Esophagus squamous epithelium (tissue), 5 donors: ENCODE results near the gene KNOP1. TPM values are rescaled to one million over a fixed set of nuclear protein-coding genes. Genes with fewer than 3 reads are reported as not detected.
A peak's percentile ranks its signal among the peaks of the same experiment; 100 is the strongest.
"Not testable (repeated sequence)": the region's sequence is repeated elsewhere in the genome, so short reads cannot be mapped to it uniquely, and the experiment has no call there.

Source experiments
- DNase-seq: peaks from one replicate; lab custom pipeline; 2025; lab: John Stamatoyannopoulos, UW
- H3K27ac ChIP-seq, 4 donors: fragments of 200-600 bp; sonication (generic); one replicate each; pipeline ENCODE4 v1.5.1; 2016 to 2019; ENCODE audit warnings: mild to moderate bottlenecking in 1 of 4
- H3K27me3 ChIP-seq, 4 donors: fragments of 200-600 bp; sonication (generic); 1 replicate in 3 of 4; 2 replicates in 1 of 4; pipeline versions ENCODE4 v1.5.1 to v1.6.0; 2017 to 2021; ENCODE audit warnings: antibody characterized with exemption in 1 of 4
- H3K36me3 ChIP-seq, 3 donors: fragments of 200-600 bp; sonication (generic); one replicate each; pipeline ENCODE4 v1.5.1; 2016 to 2019
- H3K4me1 ChIP-seq, 3 donors: fragments of 200-600 bp; sonication (generic); one replicate each; pipeline ENCODE4 v1.5.1; 2017 to 2019
- H3K4me3 ChIP-seq, 4 donors: fragments of 200-600 bp; sonication (generic); 1 replicate in 3 of 4; 2 replicates in 1 of 4; pipeline ENCODE4 v1.5.1; 2016 to 2019; ENCODE audit warnings: mild to moderate bottlenecking in 2 of 4, moderate library complexity in 1 of 4
- H3K9me3 ChIP-seq, 3 donors: fragments of 200-600 bp; sonication (generic); one replicate each; pipeline ENCODE4 v1.5.1; 2016 to 2019
- POLR2A ChIP-seq, 4 donors: fragments of 450-650 bp; IDR thresholded peaks; one replicate each; pipeline ENCODE4 v1.6.1; 2017; ENCODE audit warnings: antibody characterized with exemption in 4 of 4, mild to moderate bottlenecking in 4 of 4, moderate library complexity in 3 of 4
- WGBS, 2 donors: methylation state at CpG; one replicate each; pipeline ENCODE4 v1.1.5; 2018; 5-methylcytosine and 5-hydroxymethylcytosine counted together
- intact Hi-C: fragments of 100-400 bp; cut with DNase I; formaldehyde crosslinking; loops from one replicate; pipeline ENCODE4 v1.15.0; 2022
- total RNA-seq, 4 donors: library from RNA; depleted of rRNA; stranded (reverse); fragments of >200 nt; gene quantifications; one replicate each; pipeline ENCODE4 v1.1.0, GENCODE V29; 2016
- TF ChIP-seq, protein P1 (sequence below), 6 experiments: fragments of 450-650 bp in 4 of 6; fragments of 200-600 bp in 2 of 6; sonication (generic) in 2 of 6; IDR thresholded peaks; one replicate each; pipeline ENCODE4 v1.5.1; 2016 to 2019; ENCODE audit warnings: antibody characterized with exemption in 6 of 6, mild to moderate bottlenecking in 4 of 6, moderate library complexity in 4 of 6
- donor health status: DM: yes; HTN: yes; CAD: no.

The KNOP1 gene
- total RNA-seq, 4 donors from 2014 or later = 9.0 to 14.3 (median 11.7) TPM

DNA sequence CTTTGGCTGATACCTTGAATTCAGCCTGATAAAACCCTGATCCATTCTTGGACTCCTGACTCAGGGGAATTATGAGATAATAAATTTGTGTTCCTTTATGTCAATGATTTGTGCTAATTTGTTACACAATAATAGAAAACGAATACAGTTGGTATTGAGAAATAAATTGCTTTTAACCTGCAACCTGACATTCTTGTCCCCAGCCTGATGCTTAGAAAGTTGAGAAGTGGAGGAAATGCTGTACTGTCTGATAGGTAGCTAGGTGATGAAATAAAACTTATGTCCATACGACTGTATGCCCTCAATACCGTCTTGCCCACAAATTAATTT, 10.6 kb upstream of the KNOP1 start:
- no peaks in the 10 kb centered on the region for H3K27me3 ChIP-seq
- no peak overlapping the region for H3K27ac ChIP-seq
- no peak for DNase-seq
- H3K4me1 ChIP-seq = no peaks in the 10 kb centered on the region
- intact Hi-C loops = no loop called here
- WGBS, 2 donors = 75 to 86% methylated on average over 3 of the region's 3 CpGs
- peaks cover 0 to 9% (median 0%) of the 10 kb centered on the region in 3 donors for H3K36me3 ChIP-seq
- no peak overlapping the region for H3K4me3 ChIP-seq
- H3K9me3 ChIP-seq = no peaks in the 10 kb centered on the region
- no peak for TF ChIP-seq POLR2A (IDR thresholded peaks at IDR 0.05)
- TF ChIP-seq, protein P1, sequence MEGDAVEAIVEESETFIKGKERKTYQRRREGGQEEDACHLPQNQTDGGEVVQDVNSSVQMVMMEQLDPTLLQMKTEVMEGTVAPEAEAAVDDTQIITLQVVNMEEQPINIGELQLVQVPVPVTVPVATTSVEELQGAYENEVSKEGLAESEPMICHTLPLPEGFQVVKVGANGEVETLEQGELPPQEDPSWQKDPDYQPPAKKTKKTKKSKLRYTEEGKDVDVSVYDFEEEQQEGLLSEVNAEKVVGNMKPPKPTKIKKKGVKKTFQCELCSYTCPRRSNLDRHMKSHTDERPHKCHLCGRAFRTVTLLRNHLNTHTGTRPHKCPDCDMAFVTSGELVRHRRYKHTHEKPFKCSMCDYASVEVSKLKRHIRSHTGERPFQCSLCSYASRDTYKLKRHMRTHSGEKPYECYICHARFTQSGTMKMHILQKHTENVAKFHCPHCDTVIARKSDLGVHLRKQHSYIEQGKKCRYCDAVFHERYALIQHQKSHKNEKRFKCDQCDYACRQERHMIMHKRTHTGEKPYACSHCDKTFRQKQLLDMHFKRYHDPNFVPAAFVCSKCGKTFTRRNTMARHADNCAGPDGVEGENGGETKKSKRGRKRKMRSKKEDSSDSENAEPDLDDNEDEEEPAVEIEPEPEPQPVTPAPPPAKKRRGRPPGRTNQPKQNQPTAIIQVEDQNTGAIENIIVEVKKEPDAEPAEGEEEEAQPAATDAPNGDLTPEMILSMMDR (IDR thresholded peaks at IDR 0.05) = no peak

DNA sequence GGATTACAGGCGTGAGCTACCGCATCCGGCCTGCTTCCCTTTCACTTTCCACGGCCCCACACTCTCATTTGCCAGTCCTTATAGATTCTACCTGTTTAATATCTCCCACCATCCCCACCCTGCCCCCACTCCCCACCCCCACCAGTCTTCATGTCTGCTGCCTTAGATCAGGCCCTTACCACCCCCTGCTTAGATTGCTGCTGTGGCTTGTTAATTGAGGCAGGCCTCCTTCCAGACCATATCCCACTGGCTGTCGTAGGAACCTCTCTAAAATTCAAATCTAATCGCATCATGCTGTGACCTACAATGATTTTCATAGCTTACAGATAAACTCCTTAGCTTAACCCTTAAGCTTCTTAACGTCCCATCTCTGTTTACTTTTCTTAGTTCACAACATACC, 5.0 kb upstream of the KNOP1 start:
- WGBS, 2 donors = 77 to 86% methylated on average over 7 of the region's 7 CpGs
- no peak overlapping the region for H3K27ac ChIP-seq
- TF ChIP-seq, protein P1 (IDR thresholded peaks at IDR 0.05) = no peak
- no peak for TF ChIP-seq POLR2A (IDR thresholded peaks at IDR 0.05)
- H3K9me3 ChIP-seq = no peaks in the 10 kb centered on the region
- no peak for DNase-seq
- H3K36me3 ChIP-seq = no peaks in the 10 kb centered on the region
- peaks cover 6 to 16% (median 7%) of the 10 kb centered on the region in 3 donors for H3K4me1 ChIP-seq
- intact Hi-C loops = no loop called here
- H3K27me3 ChIP-seq = no peaks in the 10 kb centered on the region
- H3K4me3 ChIP-seq = no peak overlapping the region

DNA sequence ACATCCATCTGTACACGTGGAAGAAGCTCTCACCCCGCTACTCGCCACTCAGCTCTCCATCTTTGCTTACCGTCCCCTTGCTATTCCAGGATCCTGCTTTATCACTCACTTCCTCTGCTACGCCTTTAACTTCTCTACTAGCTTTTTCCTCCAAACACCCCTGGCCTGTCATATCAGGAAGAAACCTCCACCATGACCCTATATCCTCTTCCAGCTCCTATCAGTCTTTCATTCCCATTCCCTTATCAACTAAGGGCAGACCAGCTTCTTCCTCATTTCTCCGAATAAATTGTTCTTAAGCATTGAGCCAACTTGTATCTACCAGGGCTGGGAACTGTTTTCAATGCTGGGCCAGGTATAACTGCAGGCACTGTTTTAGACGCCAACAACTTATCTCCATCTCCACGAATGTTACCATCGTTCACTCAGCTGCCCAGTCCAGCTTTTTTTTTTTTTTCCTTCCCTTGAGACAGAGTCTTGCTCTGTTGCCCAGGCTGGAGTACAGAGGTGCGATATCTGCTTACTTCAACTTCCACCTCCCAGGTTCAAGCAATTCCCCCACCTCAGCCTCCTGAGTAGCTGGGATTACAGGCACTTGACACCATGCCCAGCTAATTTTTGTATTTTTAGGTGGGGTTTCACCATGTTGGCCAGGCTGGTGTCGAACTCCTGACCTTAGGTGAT, 4.4 kb upstream of the KNOP1 start:
- H3K9me3 ChIP-seq = no peaks in the 10 kb centered on the region
- H3K36me3 ChIP-seq = no peaks in the 10 kb centered on the region
- no peak for DNase-seq
- 81 to 83% methylated on average over 11 of the region's 11 CpGs for WGBS, 2 donors
- H3K27ac ChIP-seq = no peak overlapping the region
- intact Hi-C loops = no loop called here
- H3K4me3 ChIP-seq = no peak overlapping the region
- TF ChIP-seq, protein P1 (IDR thresholded peaks at IDR 0.05) = no peak
- TF ChIP-seq POLR2A (IDR thresholded peaks at IDR 0.05) = no peak
- no peaks in the 10 kb centered on the region for H3K27me3 ChIP-seq
- peaks cover 7 to 19% (median 7%) of the 10 kb centered on the region in 3 donors for H3K4me1 ChIP-seq

DNA sequence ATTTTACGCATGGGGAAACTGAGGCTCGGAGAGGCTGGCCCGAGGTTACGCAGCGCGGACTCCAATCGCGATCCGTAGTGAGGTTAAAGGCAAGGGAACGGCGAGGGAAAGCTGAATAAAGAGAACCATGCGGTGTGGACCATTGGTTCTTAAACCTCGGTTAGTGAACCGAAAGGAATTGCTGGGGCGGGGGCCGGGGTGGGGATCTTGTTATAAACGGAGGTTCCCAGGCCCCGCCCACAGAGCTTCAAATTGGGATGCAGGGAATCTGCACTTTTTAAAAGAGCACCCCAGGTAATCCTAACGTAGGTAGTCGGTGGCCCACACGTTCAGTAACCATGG, 568 bp upstream of the KNOP1 start:
- intact Hi-C loops = no loop called here
- no peak for TF ChIP-seq POLR2A (IDR thresholded peaks at IDR 0.05)
- TF ChIP-seq, protein P1 (IDR thresholded peaks at IDR 0.05) = no peak

DNA sequence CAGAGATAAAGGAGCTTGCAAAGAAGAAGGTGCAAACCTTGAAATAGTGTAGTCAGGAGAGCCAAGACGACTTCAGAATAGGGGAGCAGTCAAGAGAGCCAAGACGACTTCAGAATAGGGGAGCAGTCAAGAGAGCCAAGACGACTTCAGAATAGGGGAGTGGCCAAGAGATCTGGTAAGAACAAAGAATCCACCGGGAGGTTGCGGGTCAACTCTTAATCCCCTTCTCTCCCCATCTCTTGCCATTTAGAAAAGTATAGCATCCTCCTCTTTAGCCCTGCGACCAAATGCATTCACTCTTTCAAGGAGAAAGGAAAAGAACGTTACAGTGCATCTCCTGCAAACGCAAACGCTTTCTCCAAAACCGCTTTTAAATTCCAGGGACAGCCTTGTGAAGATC, 713 bp downstream of the KNOP1 start:
- TF ChIP-seq POLR2A (IDR thresholded peaks at IDR 0.05) = no peak
- TF ChIP-seq, protein P1 (IDR thresholded peaks at IDR 0.05) = no peak
- Histone ChIP-seq H3K4me3 (peak overlapping the region; percentile 88 to 94 (median 92)), H3K27me3 (no peaks in the 10 kb centered on the region), H3K9me3 (no peaks in the 10 kb centered on the region), H3K36me3 (peaks cover 4 to 26% (median 19%) of the 10 kb centered on the region in 3 donors), H3K27ac (peak overlapping the region; percentile 72 to 92 (median 85)), H3K4me1 (peaks cover 25 to 56% (median 30%) of the 10 kb centered on the region in 3 donors)
- no peak for DNase-seq
- intact Hi-C loops = no loop called here
- 0 to 1% methylated on average over 10 of the region's 10 CpGs for whole genome bisulfite sequencing, 2 donors

More for the DNA sequence above, 568 bp upstream of the KNOP1 start:
- Histone ChIP-seq H3K9me3 (no peaks in the 10 kb centered on the region), H3K27me3 (no peaks in the 10 kb centered on the region), H3K4me1 (peaks cover 25 to 56% (median 30%) of the 10 kb centered on the region in 3 donors), H3K36me3 (peaks cover 4 to 13% (median 10%) of the 10 kb centered on the region in 3 donors), H3K27ac (peak overlapping the region; percentile 72 to 92 (median 85)), H3K4me3 (peak overlapping the region; percentile 88 to 94 (median 92))
- WGBS, 2 donors = 0 to 1% methylated on average over 12 to 16 of the region's 21 CpGs
- no peak for DNase-seq

DNA sequence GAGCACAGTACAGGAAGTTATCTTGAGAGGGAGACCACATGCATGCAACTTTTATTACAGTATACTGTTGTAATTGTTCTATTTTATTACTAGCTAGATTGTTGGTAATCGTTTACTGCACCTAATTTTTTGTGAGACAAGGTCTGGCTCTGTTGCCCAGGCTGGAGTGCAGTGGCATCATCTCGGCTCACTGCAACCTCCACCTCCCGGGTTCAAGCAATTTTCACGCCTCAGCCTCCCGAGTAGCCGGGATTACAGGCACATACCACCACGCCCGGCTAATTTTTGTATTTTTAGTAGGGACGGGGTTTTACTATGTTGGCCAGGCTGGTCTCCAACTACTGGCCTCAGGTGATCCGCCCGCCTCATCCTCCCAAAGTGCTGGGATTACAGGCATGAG, 1.3 kb downstream of the KNOP1 start:
- Histone ChIP-seq H3K27ac (peak overlapping the region in 2 of 4 donors; percentile 28 to 91), H3K4me1 (peaks cover 25 to 56% (median 30%) of the 10 kb centered on the region in 3 donors), H3K36me3 (peaks cover 4 to 32% (median 19%) of the 10 kb centered on the region in 3 donors), H3K4me3 (peak overlapping the region; percentile 88 to 94 (median 92))
- DNase-seq, H3K27me3 ChIP-seq, H3K9me3 ChIP-seq, intact Hi-C loops: not testable (repeated sequence)
- WGBS, 2 donors = 10 to 37% methylated on average over 11 of the region's 11 CpGs
